HCT116 (cell line): ENCODE measurements around the gene LCAT. TPM values are rescaled to one million over a fixed set of nuclear protein-coding genes. Genes with fewer than 3 reads are reported as not detected.

Experiments used
- ATAC-seq: fragments of 200-7000 bp; cut with Tn5 transposase; 2 replicates; pipeline ENCODE4 v1.9.1; 2020; ENCODE audit warnings: mild to moderate bottlenecking, moderate library complexity
- BruUV-seq: library from RNA; stranded (reverse); fragments of 400-500 nt; replicated peaks from 2 replicates; lab custom pipeline; 2021; lab: Mats Ljungman, UMichigan
- CTCF ChIA-PET: fragments of 300-600 bp; sonication (Branson Sonifier 250); formaldehyde crosslinking; loops from one replicate; lab custom pipeline; 2021; ENCODE audit warnings: antibody characterized with exemption; lab: Charles Lee
- POLR2A ChIA-PET: fragments of 300-600, 350-600 bp; sonication (Branson Sonifier 250); formaldehyde crosslinking; loops from one replicate; lab custom pipeline; 2021; ENCODE audit warnings: antibody characterized with exemption; lab: Charles Lee
- RAD21 ChIA-PET, 2 experiments: fragments of 300-600 bp; sonication (Branson Sonifier 250); formaldehyde crosslinking; loops; one replicate each; lab custom pipeline; 2023; ENCODE audit warnings: low total read pairs in 2 of 2; ENCODE audit not compliant: uncharacterized antibody in 2 of 2, unreplicated experiment in 2 of 2, low non-redundant PET in 1 of 2; lab: Charles Lee
- DNase-seq: peaks from one replicate; pipeline ENCODE4 v3.0.0-alpha.2; 2010; ENCODE audit warnings: low read depth, low spot score
- H2AFZ ChIP-seq: fragments of 200-600 bp; shearing (Covaris generic), sonication (generic); 2 replicates; pipeline ENCODE4 v1.6.1; 2017; ENCODE audit warnings: low read depth, mixed run types, mixed read lengths, antibody characterized with exemption, low read length; ENCODE audit not compliant: poor library complexity, severe bottlenecking
- H3K27ac ChIP-seq: 2 replicates; pipeline ENCODE4 v1.5.1; 2012; ENCODE audit warnings: low read depth, low read length
- H3K27me3 ChIP-seq: fragments of 200-600 bp; sonication (generic); 2 replicates; pipeline ENCODE4 v1.6.1; 2016; ENCODE audit warnings: mixed run types, low read length, mixed read lengths; ENCODE audit not compliant: insufficient read depth
- H3K36me3 ChIP-seq, 2 experiments: fragments of 200-500 bp in 1 of 2; fragments of 200-600 bp in 1 of 2; sonication (Bioruptor generic) in 1 of 2; sonication (generic) in 1 of 2; 2 replicates each; pipeline versions ENCODE4 v1.5.1 to v1.6.1; 2014 to 2016; ENCODE audit warnings: low read length in 2 of 2, inconsistent platforms in 1 of 2, mixed read lengths in 1 of 2, mixed run types in 1 of 2; ENCODE audit not compliant: insufficient read depth in 2 of 2, control insufficient read depth in 1 of 2
- H3K4me1 ChIP-seq, 2 experiments: fragments of 200-600 bp in 1 of 2; sonication (generic) in 1 of 2; 2 replicates each; pipeline versions ENCODE4 v1.5.1 to v1.6.1; 2012 to 2017; ENCODE audit warnings: low read length in 2 of 2, inconsistent platforms in 1 of 2, mild to moderate bottlenecking in 1 of 2, mixed read lengths in 1 of 2, mixed run types in 1 of 2, moderate library complexity in 1 of 2; ENCODE audit not compliant: insufficient read depth in 2 of 2, control insufficient read depth in 1 of 2
- H3K4me2 ChIP-seq: fragments of 200-600 bp; sonication (generic); 2 replicates; pipeline ENCODE4 v1.6.1; 2017; ENCODE audit warnings: mixed run types, low read length, mixed read lengths
- H3K4me3 ChIP-seq, 2 experiments: fragments of 200-600 bp in 1 of 2; sonication (generic) in 1 of 2; replicated peaks in 1 of 2; 2 replicates each; pipeline ENCODE4 v1.5.1; 2011 to 2016; ENCODE audit warnings: low read length in 2 of 2, control low read depth in 1 of 2, low read depth in 1 of 2, mild to moderate bottlenecking in 1 of 2, mixed read lengths in 1 of 2, mixed run types in 1 of 2
- H3K79me2 ChIP-seq: fragments of 200-600 bp; sonication (generic); 2 replicates; pipeline ENCODE4 v1.6.1; 2017; ENCODE audit warnings: mild to moderate bottlenecking, mixed run types, low read length, moderate library complexity, mixed read lengths; ENCODE audit not compliant: insufficient read depth
- H3K9ac ChIP-seq: fragments of 200-600 bp; sonication (generic); 2 replicates; pipeline ENCODE4 v1.6.1; 2016; ENCODE audit warnings: low read length, mixed read lengths
- H3K9me2 ChIP-seq: fragments of 200-600 bp; sonication (generic), shearing (Covaris generic); 2 replicates; pipeline ENCODE4 v1.6.1; 2017; ENCODE audit warnings: mixed run types, mild to moderate bottlenecking, moderate library complexity; ENCODE audit not compliant: insufficient read depth
- H3K9me3 ChIP-seq, 2 experiments: fragments of 200-500 bp in 1 of 2; fragments of 200-600 bp in 1 of 2; sonication (Bioruptor generic) in 1 of 2; sonication (generic) in 1 of 2; 2 replicates each; pipeline ENCODE4 v1.6.1; 2014 to 2017; ENCODE audit warnings: low read length in 2 of 2, mixed read lengths in 2 of 2, inconsistent platforms in 1 of 2, low read depth in 1 of 2, mild to moderate bottlenecking in 1 of 2, mixed run types in 1 of 2, moderate library complexity in 1 of 2; ENCODE audit not compliant: control insufficient read depth in 1 of 2, insufficient read depth in 1 of 2
- H4K20me1 ChIP-seq: fragments of 200-600 bp; sonication (generic), shearing (Covaris generic); 2 replicates; pipeline ENCODE4 v1.6.1; 2017; ENCODE audit warnings: mixed run types, mild to moderate bottlenecking, moderate library complexity; ENCODE audit not compliant: insufficient read depth
- ELF1 ChIP-seq: IDR thresholded peaks from 2 replicates; pipeline ENCODE4 v1.6.1; 2012; ENCODE audit warnings: low read depth, borderline replicate concordance
- FOSL1 ChIP-seq: IDR thresholded peaks from 2 replicates; pipeline ENCODE4 v1.6.1; 2012; ENCODE audit warnings: low read depth
- POLR2AphosphoS5 ChIP-seq: IDR thresholded peaks from 2 replicates; pipeline ENCODE4 v1.6.1; 2011; ENCODE audit warnings: mild to moderate bottlenecking, low read depth, low read length, moderate library complexity
- SIN3A ChIP-seq: IDR thresholded peaks from 2 replicates; pipeline ENCODE4 v1.6.1; 2012; ENCODE audit warnings: low read depth
- YY1 ChIP-seq: IDR thresholded peaks from 2 replicates; pipeline ENCODE4 v1.6.1; 2011; ENCODE audit warnings: low read length, low read depth, moderate library complexity, mild to moderate bottlenecking; ENCODE audit not compliant: insufficient replicate concordance; ENCODE audit errors: extremely low read depth
- ZFX ChIP-seq: fragments of 450-650 bp; IDR thresholded peaks from 2 replicates; pipeline ENCODE4 v1.6.1; 2017
- ZNF274 ChIP-seq: fragments of 200-500 bp; sonication (Bioruptor generic); IDR thresholded peaks from 2 replicates; pipeline ENCODE4 v1.6.1; 2014; ENCODE audit warnings: mild to moderate bottlenecking, low read depth, low read length, inconsistent platforms
- intact Hi-C: fragments of 100-400 bp; cut with micrococcal nuclease; formaldehyde crosslinking; loops from 2 replicates; pipeline ENCODE4 v1.10.0; 2022
- total RNA-seq: library from RNA; stranded (reverse); gene quantifications from one replicate; pipeline ENCODE4 v1.2.1, GENCODE V29; 2021; ENCODE audit not compliant: unreplicated experiment
- TF ChIP-seq, protein P1 (sequence below), 3 experiments: fragments of 200-600 bp in 1 of 3; sonication (generic) in 1 of 3; IDR thresholded peaks in 2 of 3; conservative IDR thresholded peaks in 1 of 3; 2 replicates each; pipeline ENCODE4 v1.5.1; 2012 to 2017; ENCODE audit warnings: low read depth in 2 of 3, low read length in 2 of 3, antibody characterized with exemption in 1 of 3, borderline replicate concordance in 1 of 3, control low read depth in 1 of 3, mild to moderate bottlenecking in 1 of 3, mixed read lengths in 1 of 3, mixed run types in 1 of 3, moderate library complexity in 1 of 3; ENCODE audit not compliant: insufficient read depth in 1 of 3

The LCAT gene
- total RNA-seq, 1 experiment from 2014 or later, result 17.6 TPM

DNA sequence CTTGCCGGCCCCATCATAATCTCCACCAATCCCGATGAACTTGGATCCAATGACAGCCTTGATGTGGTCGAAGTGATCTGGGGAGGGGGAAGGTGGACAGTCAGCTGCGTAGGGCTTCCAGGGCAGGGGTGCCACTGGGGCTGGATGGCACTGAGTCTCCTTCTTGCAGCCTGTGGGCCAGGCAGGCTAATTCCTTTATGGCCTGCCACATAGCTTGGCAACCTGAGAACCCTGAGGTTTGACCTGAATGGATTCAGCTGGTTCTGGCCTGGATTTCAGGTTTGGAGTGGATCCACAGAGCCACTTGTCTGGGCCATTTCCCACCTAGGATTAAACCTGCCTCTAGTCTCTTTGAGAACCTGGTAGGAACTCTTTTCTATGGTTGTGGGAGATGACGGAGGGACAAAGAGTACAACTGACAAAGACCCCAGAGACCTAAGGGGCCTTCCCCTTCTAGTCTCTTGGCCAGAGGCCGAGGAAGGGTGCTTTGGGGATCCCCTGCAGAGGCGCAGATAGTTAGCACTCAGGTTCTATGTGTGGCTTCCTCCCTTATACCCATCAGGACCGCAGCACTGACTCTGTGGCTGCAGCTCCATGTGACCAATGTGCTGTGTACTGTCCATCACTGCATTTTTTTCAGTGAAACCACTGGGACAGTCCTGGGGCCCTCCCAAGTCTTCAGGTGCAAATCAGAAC is 45.5 kb upstream of the LCAT start:
- Histone ChIP-seq H3K9ac (no peak overlapping the region), H3K79me2 (no peaks in the 10 kb centered on the region), H3K4me1 (peaks cover 5 to 13% of the 10 kb centered on the region in 2 experiments; a peak in 3 of 4 replicates), H3K4me3 (no peak overlapping the region), H4K20me1 (no peaks in the 10 kb centered on the region), H3K9me2 (no peaks in the 10 kb centered on the region), H3K36me3 (no peaks in the 10 kb centered on the region), H3K9me3 (no peaks in the 10 kb centered on the region), H3K27ac (no peak overlapping the region), H2AFZ (no peak overlapping the region), H3K4me2 (no peak overlapping the region), H3K27me3 (no peaks in the 10 kb centered on the region)
- RAD21 ChIA-PET, result no interaction called here
- CTCF ChIA-PET, result no interaction called here
- DNase-seq (no peak), ATAC-seq (no peak)
- no TSS peak for BruUV-seq
- POLR2A ChIA-PET, result no interaction called here
- TF ChIP-seq ELF1, result no peak
- no peak for TF ChIP-seq FOSL1
- TF ChIP-seq YY1, result no peak
- TF ChIP-seq, protein P1, sequence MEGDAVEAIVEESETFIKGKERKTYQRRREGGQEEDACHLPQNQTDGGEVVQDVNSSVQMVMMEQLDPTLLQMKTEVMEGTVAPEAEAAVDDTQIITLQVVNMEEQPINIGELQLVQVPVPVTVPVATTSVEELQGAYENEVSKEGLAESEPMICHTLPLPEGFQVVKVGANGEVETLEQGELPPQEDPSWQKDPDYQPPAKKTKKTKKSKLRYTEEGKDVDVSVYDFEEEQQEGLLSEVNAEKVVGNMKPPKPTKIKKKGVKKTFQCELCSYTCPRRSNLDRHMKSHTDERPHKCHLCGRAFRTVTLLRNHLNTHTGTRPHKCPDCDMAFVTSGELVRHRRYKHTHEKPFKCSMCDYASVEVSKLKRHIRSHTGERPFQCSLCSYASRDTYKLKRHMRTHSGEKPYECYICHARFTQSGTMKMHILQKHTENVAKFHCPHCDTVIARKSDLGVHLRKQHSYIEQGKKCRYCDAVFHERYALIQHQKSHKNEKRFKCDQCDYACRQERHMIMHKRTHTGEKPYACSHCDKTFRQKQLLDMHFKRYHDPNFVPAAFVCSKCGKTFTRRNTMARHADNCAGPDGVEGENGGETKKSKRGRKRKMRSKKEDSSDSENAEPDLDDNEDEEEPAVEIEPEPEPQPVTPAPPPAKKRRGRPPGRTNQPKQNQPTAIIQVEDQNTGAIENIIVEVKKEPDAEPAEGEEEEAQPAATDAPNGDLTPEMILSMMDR (IDR thresholded peaks at IDR 0.05 in 2 of 3, conservative IDR thresholded peaks at IDR 0.05 in 1 of 3; ENCODE audit: borderline replicate concordance in 1 of 3, insufficient read depth in 1 of 3, low read depth in 2 of 3, low read length in 2 of 3), result no peak
- no peak for TF ChIP-seq ZFX
- TF ChIP-seq SIN3A, result no peak
- no peak for TF ChIP-seq ZNF274
- TF ChIP-seq POLR2AphosphoS5, result no peak
- intact Hi-C loops, result no loop called here
